ENCODE measurements around the gene ZC3H10.

ZC3H10 gene

GRCh38 chr12:56127485-56127887 lies 9.4 kb downstream of the ZC3H10 start:
- no peak for TF ChIP-seq CTCF (IDR thresholded peaks at IDR 0.05)

GRCh38 chr12:56127888-56128669 lies 10.0 kb downstream of the ZC3H10 start, which contains the start of gene ESYT1:
Gene ESYT1 (plus strand): TSS chr12:56128267. CDS start chr12:56128320, 53 bp downstream.
- no peak for TF ChIP-seq CTCF (IDR thresholded peaks at IDR 0.05)
- DNase-seq (ENCODE audit: low spot score) = peak; percentile 100
- peak within 1 kb of the TSS; percentile 91 to 98 for H3K27ac ChIP-seq
- H3K4me3 ChIP-seq = peak within 1 kb of the TSS; percentile 96

More at GRCh38 chr12:56127485-56127887, 9.4 kb downstream of the ZC3H10 start:
- DNase-seq (ENCODE audit: low spot score) = no peak
- H3K4me3 ChIP-seq = peak overlapping the region; percentile 61
- peak overlapping the region; percentile 82 to 86 for H3K27ac ChIP-seq

- H3K4me3 ChIP-seq = peak overlapping the region; percentile 96
- TF ChIP-seq CTCF (IDR thresholded peaks at IDR 0.05) = no peak
- peak overlapping the region; percentile 91 to 98 for H3K27ac ChIP-seq
- DNase-seq (ENCODE audit: low spot score) = no peak
These were observed 10.7 kb downstream of the ZC3H10 start for GRCh38 chr12:56128670-56129205.

- Histone ChIP-seq H3K4me3 (peak overlapping the region; percentile 96), H3K27ac (peak overlapping the region; percentile 91 to 98)
- DNase-seq (ENCODE audit: low spot score) = peak; percentile 83
- TF ChIP-seq CTCF (IDR thresholded peaks at IDR 0.05) = no peak
These were observed 11.3 kb downstream of the ZC3H10 start for GRCh38 chr12:56129206-56129941.

GRCh38 chr12:56129942-56130495 lies 12.0 kb downstream of the ZC3H10 start:
- no peak for TF ChIP-seq CTCF (IDR thresholded peaks at IDR 0.05)
- DNase-seq (ENCODE audit: low spot score) = no peak
- Histone ChIP-seq H3K27ac (peak overlapping the region; percentile 91 to 98), H3K4me3 (peak overlapping the region; percentile 96)

- H3K4me3 ChIP-seq = no peak overlapping the region
- no peak for TF ChIP-seq CTCF (IDR thresholded peaks at IDR 0.05)
- H3K27ac ChIP-seq = peak overlapping the region in 1 of 2 donors; percentile 98
- DNase-seq (ENCODE audit: low spot score) = no peak
These were observed 12.8 kb downstream of the ZC3H10 start for GRCh38 chr12:56130876-56131275.
